AG09319 (cell line): ENCODE results near the gene DCAF5.
A peak's percentile ranks its signal among the peaks of the same experiment; 100 is the strongest.
"Not testable (repeated sequence)": the region's sequence is repeated elsewhere in the genome, so short reads cannot be mapped to it uniquely, and the experiment has no call there.

Experiments
- DNase-seq: peaks from one replicate; pipeline ENCODE4 v3.0.0-alpha.2; 2010; ENCODE audit warnings: low read depth; ENCODE audit errors: extremely low read depth
- TF ChIP-seq, protein P1 (sequence below): IDR thresholded peaks from 2 replicates; pipeline ENCODE4 v1.5.1; 2011; ENCODE audit warnings: low read depth, mild to moderate bottlenecking, inconsistent platforms, low read length, moderate library complexity

The DCAF5 gene

DNA sequence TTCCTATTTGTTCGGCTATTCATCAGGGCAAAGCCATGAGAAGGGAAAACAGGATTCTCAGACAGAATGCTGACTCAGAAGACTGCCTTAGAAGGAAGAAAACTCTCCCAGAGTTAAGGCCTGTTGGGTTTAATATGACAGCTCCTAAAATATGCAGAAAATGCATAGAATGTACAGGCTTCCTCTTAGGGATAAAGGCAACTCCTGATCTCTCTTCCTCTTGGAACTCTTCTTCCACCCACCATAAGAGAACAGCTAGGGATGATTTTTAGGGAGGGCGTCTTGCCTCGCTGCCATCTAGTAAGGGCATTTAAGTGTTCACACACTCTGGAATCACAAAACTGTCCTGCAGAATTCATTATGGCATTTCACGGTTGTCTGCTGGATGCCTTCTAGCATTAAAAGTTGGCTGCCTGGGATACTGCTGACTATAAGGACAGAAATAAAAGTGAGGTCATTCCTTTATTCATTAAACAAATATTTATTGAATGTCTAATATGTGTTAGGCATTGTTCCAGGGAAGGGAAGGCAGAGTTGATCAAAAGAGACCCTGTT lies 73.7 kb downstream of the DCAF5 start:
- DNase-seq: no peak
- TF ChIP-seq, protein P1, sequence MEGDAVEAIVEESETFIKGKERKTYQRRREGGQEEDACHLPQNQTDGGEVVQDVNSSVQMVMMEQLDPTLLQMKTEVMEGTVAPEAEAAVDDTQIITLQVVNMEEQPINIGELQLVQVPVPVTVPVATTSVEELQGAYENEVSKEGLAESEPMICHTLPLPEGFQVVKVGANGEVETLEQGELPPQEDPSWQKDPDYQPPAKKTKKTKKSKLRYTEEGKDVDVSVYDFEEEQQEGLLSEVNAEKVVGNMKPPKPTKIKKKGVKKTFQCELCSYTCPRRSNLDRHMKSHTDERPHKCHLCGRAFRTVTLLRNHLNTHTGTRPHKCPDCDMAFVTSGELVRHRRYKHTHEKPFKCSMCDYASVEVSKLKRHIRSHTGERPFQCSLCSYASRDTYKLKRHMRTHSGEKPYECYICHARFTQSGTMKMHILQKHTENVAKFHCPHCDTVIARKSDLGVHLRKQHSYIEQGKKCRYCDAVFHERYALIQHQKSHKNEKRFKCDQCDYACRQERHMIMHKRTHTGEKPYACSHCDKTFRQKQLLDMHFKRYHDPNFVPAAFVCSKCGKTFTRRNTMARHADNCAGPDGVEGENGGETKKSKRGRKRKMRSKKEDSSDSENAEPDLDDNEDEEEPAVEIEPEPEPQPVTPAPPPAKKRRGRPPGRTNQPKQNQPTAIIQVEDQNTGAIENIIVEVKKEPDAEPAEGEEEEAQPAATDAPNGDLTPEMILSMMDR: no peak

DNA sequence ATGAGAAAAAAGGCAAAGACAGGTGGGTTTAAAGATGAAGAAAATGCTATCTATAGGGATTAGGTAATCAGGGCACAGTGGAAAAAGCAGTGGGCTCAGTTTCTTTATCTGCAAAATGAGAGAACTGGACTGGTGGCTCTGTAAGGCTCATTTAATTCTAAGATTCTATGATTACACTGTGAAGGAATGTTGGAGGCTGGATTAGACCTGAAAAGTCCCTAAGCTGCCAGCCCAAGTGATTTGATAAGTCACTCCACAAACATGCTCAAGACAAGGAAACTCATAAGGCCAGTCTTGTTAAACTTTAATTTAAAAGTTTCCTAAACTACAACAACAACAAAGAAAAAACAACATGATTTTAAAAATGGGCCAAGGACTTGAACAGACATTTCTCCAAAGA lies 75.1 kb downstream of the DCAF5 start:
- peak; percentile 51 for DNase-seq
- TF ChIP-seq, protein P1: no peak

DNA sequence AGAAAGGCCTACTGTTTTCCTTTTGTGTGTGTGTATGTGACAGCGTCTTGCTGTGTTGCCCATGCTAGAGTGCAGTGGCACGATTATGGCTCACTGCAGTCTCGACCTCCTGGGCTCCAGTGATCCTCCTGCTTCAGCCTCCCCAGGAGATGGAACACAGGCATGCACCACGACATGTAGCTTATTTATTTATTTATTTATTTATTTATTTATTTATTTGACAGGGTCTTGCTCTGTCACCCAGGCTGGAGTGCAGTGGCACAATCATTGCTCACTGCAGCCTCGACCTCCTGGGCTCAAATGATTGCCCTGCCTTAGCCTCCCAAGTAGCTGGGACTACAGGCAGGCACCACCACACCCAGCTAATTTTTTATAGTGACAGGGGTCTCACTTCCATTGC lies 75.7 kb downstream of the DCAF5 start:
- not testable (repeated sequence) for DNase-seq

DNA sequence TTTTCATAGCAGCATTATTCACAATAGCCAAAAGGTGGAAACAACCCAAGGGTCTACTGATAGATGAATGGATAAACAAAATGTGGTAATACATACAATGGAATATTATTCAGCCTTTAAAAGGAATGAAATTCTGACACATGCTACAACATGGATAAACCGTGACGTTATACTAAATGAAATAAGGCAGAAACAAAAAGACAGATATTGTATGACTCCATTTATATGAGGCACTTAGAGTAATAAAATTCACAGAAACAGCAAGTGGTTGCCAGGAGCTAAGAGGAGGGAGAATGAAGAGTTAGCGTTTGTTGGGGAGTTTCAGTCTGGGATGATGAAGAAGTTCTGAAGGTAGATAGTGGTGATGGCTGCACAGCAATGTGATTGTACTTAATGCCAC lies 76.6 kb downstream of the DCAF5 start:
- DNase-seq: no peak
- TF ChIP-seq, protein P1: no peak

DNA sequence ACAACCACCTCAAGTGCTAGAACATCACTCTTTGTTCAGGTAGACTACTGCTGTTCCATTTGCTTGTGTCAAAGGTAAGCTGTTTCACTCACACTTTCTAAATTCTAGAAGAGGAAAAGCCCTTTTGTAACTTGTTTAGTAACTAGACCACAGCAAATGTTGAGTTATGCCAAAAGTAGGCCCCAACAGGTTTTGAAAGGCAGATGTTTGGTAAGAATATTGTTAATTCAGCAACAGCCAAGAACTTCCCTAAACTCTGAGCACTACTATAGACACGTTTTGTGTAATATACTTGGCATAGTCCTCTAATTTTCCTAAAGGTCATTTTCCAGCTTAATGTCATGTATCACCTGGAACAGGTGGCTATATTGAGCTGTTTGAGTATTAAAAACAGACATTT lies 79.0 kb downstream of the DCAF5 start:
- TF ChIP-seq, protein P1: no peak
- DNase-seq: no peak

DNA sequence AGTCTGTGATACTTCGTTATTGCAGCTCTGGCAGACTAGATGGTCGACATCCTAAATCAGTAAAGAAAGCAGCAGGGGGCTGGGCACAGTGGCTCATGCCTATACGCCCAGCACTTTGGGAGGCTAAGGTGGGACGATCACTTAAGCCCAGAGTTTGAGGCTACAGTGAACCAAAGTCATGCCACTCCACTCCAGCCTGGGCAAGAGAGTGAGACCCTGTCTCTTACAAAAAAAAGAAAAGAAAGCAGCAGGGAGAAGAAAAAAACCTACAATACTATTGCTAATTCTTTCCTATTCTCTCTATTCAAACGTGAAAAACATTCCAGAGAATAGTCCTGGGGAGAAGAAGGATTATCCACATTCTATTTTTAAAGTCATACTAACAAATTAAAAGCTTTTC lies 79.5 kb downstream of the DCAF5 start:
- no peak for DNase-seq

DNA sequence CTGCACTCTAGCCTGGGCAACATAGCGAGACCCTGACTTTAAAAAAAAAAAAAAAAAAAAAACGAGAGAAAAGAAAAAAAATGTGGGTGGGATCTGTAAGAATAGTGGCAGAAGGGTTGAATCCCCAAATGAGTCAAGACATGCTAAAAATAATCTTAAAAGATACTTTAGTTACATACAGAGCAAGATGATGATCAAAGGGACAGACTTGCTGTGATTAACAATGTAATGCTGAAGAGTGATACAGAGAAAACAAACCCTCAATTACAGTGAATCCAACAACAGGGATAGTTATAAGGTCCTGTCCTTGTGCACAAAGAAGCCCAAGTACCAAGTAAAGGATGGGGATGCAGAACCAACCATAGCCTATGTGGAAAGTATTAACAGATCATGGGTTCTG lies 80.3 kb downstream of the DCAF5 start:
- TF ChIP-seq, protein P1: no peak
- DNase-seq: no peak

More for the DNA sequence above, 79.5 kb downstream of the DCAF5 start:
- TF ChIP-seq, protein P1: no peak

DNA sequence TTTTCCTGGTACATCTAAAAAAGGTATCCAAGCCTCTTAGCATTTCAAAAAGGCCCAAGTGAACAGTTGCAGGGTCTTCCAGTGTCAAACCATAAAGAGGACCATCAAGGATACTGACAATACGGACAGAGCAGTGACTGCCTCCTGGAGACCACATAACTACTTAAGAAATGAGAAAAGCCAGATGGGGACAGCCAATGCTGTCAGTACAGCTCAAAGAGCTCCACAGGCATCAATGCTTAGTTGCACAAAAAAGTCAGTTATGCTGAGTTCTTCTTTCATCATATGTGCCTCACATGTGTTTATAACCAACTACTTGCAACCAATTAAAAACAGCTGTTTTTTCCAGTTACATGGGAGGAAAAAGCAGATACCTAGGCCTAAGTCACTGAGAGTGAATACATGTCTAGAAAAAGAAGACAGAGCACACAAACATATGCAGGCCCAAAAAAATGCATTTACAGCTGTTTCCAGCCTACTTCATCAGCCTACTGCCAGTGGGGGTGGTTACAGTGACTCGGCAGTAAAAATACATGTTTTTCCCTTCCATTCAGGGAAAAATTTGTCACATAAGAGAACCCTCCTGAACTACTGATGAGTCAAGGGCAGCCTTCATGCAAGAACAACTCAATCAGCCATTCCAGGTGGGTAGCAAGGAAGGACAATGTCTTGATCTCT lies 84.0 kb downstream of the DCAF5 start:
- TF ChIP-seq, protein P1: no peak
- DNase-seq: peak; percentile 75
